IPS-15b (cell line): ENCODE results near the gene CXCR2.
"Not testable (repeated sequence)": the region's sequence is repeated elsewhere in the genome, so short reads cannot be mapped to it uniquely, and the experiment has no call there.

ENCODE experiments used
- H3K27me3 ChIP-seq: one replicate; pipeline ENCODE4 v1.6.1; 2013; ENCODE audit warnings: low read length; ENCODE audit not compliant: control insufficient read depth, insufficient read depth
- H3K36me3 ChIP-seq: one replicate; pipeline ENCODE4 v1.6.1; 2013; ENCODE audit warnings: low read length; ENCODE audit not compliant: control insufficient read depth, insufficient read depth
- H3K4me1 ChIP-seq: one replicate; pipeline ENCODE4 v1.6.1; 2013; ENCODE audit warnings: mild to moderate bottlenecking, low read length; ENCODE audit not compliant: control insufficient read depth, insufficient read depth
- H3K4me3 ChIP-seq: one replicate; pipeline ENCODE4 v1.5.1; 2013; ENCODE audit warnings: low read depth, low read length
- H3K9ac ChIP-seq: one replicate; pipeline ENCODE4 v1.6.1; 2013; ENCODE audit warnings: low read depth, mild to moderate bottlenecking, low read length
- H3K9me3 ChIP-seq: one replicate; pipeline ENCODE4 v1.6.1; 2013; ENCODE audit warnings: mild to moderate bottlenecking, low read length; ENCODE audit not compliant: control insufficient read depth, insufficient read depth

CXCR2 gene

GRCh38 chr2:218095853-218096252 lies 30.0 kb upstream of the CXCR2 start:
- H3K4me3 ChIP-seq, result no peak overlapping the region
- peaks cover 2% of the 10 kb centered on the region for H3K27me3 ChIP-seq
- no peaks in the 10 kb centered on the region for H3K4me1 ChIP-seq
- H3K36me3 ChIP-seq, result no peaks in the 10 kb centered on the region
- no peak overlapping the region for H3K9ac ChIP-seq
- H3K9me3 ChIP-seq, result no peaks in the 10 kb centered on the region

GRCh38 chr2:218097975-218098374 lies 27.9 kb upstream of the CXCR2 start:
- peaks cover 2% of the 10 kb centered on the region for H3K27me3 ChIP-seq
- no peaks in the 10 kb centered on the region for H3K36me3 ChIP-seq
- no peaks in the 10 kb centered on the region for H3K4me1 ChIP-seq
- H3K9ac ChIP-seq, result no peak overlapping the region
- no peak overlapping the region for H3K4me3 ChIP-seq
- no peaks in the 10 kb centered on the region for H3K9me3 ChIP-seq

- H3K9ac ChIP-seq, H3K27me3 ChIP-seq, H3K9me3 ChIP-seq, H3K4me1 ChIP-seq, H3K4me3 ChIP-seq, H3K36me3 ChIP-seq: not testable (repeated sequence)
Measured at GRCh38 chr2:218108834-218109233, 17.0 kb upstream of the CXCR2 start.

- not testable (repeated sequence) for H3K9me3 ChIP-seq, H3K27me3 ChIP-seq, H3K4me1 ChIP-seq, H3K9ac ChIP-seq, H3K4me3 ChIP-seq, H3K36me3 ChIP-seq
Measured at GRCh38 chr2:218121789-218122188, 4.0 kb upstream of the CXCR2 start.

GRCh38 chr2:218122286-218122685 lies 3.5 kb upstream of the CXCR2 start:
- H3K9me3 ChIP-seq, H3K36me3 ChIP-seq, H3K4me3 ChIP-seq, H3K9ac ChIP-seq, H3K27me3 ChIP-seq, H3K4me1 ChIP-seq: not testable (repeated sequence)

- no peak overlapping the region for H3K4me3 ChIP-seq
- no peak overlapping the region for H3K9ac ChIP-seq
- H3K4me1 ChIP-seq, result no peaks in the 10 kb centered on the region
- H3K27me3 ChIP-seq, result no peaks in the 10 kb centered on the region
- no peaks in the 10 kb centered on the region for H3K36me3 ChIP-seq
- no peaks in the 10 kb centered on the region for H3K9me3 ChIP-seq
Measured at GRCh38 chr2:218123986-218124385, 1.8 kb upstream of the CXCR2 start.

- H3K9ac ChIP-seq, result no peak overlapping the region
- H3K27me3 ChIP-seq, result no peaks in the 10 kb centered on the region
- no peak overlapping the region for H3K4me3 ChIP-seq
- no peaks in the 10 kb centered on the region for H3K9me3 ChIP-seq
- H3K4me1 ChIP-seq, result no peaks in the 10 kb centered on the region
- H3K36me3 ChIP-seq, result no peaks in the 10 kb centered on the region
Measured at GRCh38 chr2:218125095-218125494, 733 bp upstream of the CXCR2 start.

GRCh38 chr2:218127929-218128455 lies 2.2 kb downstream of the CXCR2 start:
- no peaks in the 10 kb centered on the region for H3K9me3 ChIP-seq
- no peak overlapping the region for H3K9ac ChIP-seq
- no peak overlapping the region for H3K4me3 ChIP-seq
- H3K36me3 ChIP-seq, result no peaks in the 10 kb centered on the region
- H3K4me1 ChIP-seq, result no peaks in the 10 kb centered on the region
- H3K27me3 ChIP-seq, result no peaks in the 10 kb centered on the region

- Histone ChIP-seq H3K9ac (no peak overlapping the region), H3K4me1 (no peaks in the 10 kb centered on the region), H3K36me3 (no peaks in the 10 kb centered on the region), H3K27me3 (no peaks in the 10 kb centered on the region), H3K4me3 (no peak overlapping the region), H3K9me3 (no peaks in the 10 kb centered on the region)
Measured at GRCh38 chr2:218128781-218129457, 3.1 kb downstream of the CXCR2 start.

- Histone ChIP-seq H3K4me3 (no peak overlapping the region), H3K36me3 (no peaks in the 10 kb centered on the region), H3K27me3 (no peaks in the 10 kb centered on the region), H3K9me3 (no peaks in the 10 kb centered on the region), H3K9ac (no peak overlapping the region), H3K4me1 (no peaks in the 10 kb centered on the region)
Measured at GRCh38 chr2:218129458-218130135, 3.8 kb downstream of the CXCR2 start.

GRCh38 chr2:218130377-218130776 lies 4.5 kb downstream of the CXCR2 start:
- Histone ChIP-seq H3K36me3 (no peaks in the 10 kb centered on the region), H3K4me1 (no peaks in the 10 kb centered on the region), H3K4me3 (no peak overlapping the region), H3K9me3 (no peaks in the 10 kb centered on the region), H3K9ac (no peak overlapping the region), H3K27me3 (no peaks in the 10 kb centered on the region)

- no peaks in the 10 kb centered on the region for H3K36me3 ChIP-seq
- no peak overlapping the region for H3K9ac ChIP-seq
- no peaks in the 10 kb centered on the region for H3K27me3 ChIP-seq
- H3K4me3 ChIP-seq, result no peak overlapping the region
- H3K4me1 ChIP-seq, result no peaks in the 10 kb centered on the region
- no peaks in the 10 kb centered on the region for H3K9me3 ChIP-seq
Measured at GRCh38 chr2:218130822-218131221, 5.0 kb downstream of the CXCR2 start.
